Thyroid gland (tissue), 4 donors: Measurements from ENCODE around the gene CASP8AP2.

Experiments
- CTCF ChIP-seq, 6 experiments: fragments of 200-600 bp in 3 of 6; fragments of 450-650 bp in 3 of 6; sonication (generic) in 3 of 6; IDR thresholded peaks; one replicate each; pipeline ENCODE4 v1.5.1; 2016 to 2019; ENCODE audit warnings: antibody characterized with exemption in 6 of 6, mild to moderate bottlenecking in 2 of 6, inconsistent platforms in 1 of 6, moderate library complexity in 1 of 6
- POLR2A ChIP-seq, 2 donors: fragments of 450-650 bp; IDR thresholded peaks; one replicate each; pipeline ENCODE4 v1.6.1; 2017; ENCODE audit warnings: antibody characterized with exemption in 2 of 2, mild to moderate bottlenecking in 2 of 2, moderate library complexity in 1 of 2

- no peak for TF ChIP-seq CTCF (IDR thresholded peaks at IDR 0.05)
- no peak for TF ChIP-seq POLR2A (IDR thresholded peaks at IDR 0.05)
Observed at GRCh38 chr6:89858041-89858440, 28.4 kb downstream of the CASP8AP2 start.
